IPS-18a (cell line): ENCODE results near the gene CDH1.
"Not testable (repeated sequence)": the region's sequence is repeated elsewhere in the genome, so short reads cannot be mapped to it uniquely, and the experiment has no call there.

Source experiments
- H3K27ac ChIP-seq: one replicate; pipeline ENCODE4 v1.5.1; 2013; ENCODE audit warnings: low read length
- H3K27me3 ChIP-seq: one replicate; pipeline ENCODE4 v1.6.1; 2013; ENCODE audit warnings: mild to moderate bottlenecking, low read length; ENCODE audit not compliant: control insufficient read depth, insufficient read depth
- H3K36me3 ChIP-seq: one replicate; pipeline ENCODE4 v1.6.1; 2013; ENCODE audit warnings: low read depth, low read length; ENCODE audit not compliant: control insufficient read depth
- H3K4me1 ChIP-seq: one replicate; pipeline ENCODE4 v1.6.1; 2013; ENCODE audit warnings: low read depth, low read length; ENCODE audit not compliant: control insufficient read depth
- H3K4me3 ChIP-seq: one replicate; pipeline ENCODE4 v1.5.1; 2013; ENCODE audit warnings: low read length
- H3K9ac ChIP-seq: one replicate; pipeline ENCODE4 v1.6.1; 2013; ENCODE audit warnings: mild to moderate bottlenecking, low read length, moderate library complexity
- H3K9me3 ChIP-seq: one replicate; pipeline ENCODE4 v1.6.1; 2013; ENCODE audit warnings: low read depth, low read length; ENCODE audit not compliant: control insufficient read depth

CDH1 gene

GRCh38 chr16:68842964-68843481, 105.9 kb downstream of the CDH1 start:
- not testable (repeated sequence) for H3K27me3 ChIP-seq, H3K27ac ChIP-seq, H3K4me1 ChIP-seq, H3K36me3 ChIP-seq, H3K9me3 ChIP-seq
- Histone ChIP-seq H3K4me3 (peak overlapping the region; percentile 94), H3K9ac (peak overlapping the region; percentile 93)

- H3K36me3 ChIP-seq = no peaks in the 10 kb centered on the region
- H3K4me1 ChIP-seq = peaks cover 6% of the 10 kb centered on the region
- H3K9ac ChIP-seq = peak within 1 kb of the TSS; percentile 93
- no peaks in the 10 kb centered on the region for H3K27me3 ChIP-seq
- H3K4me3 ChIP-seq = peak within 1 kb of the TSS; percentile 94
- peak within 1 kb of the TSS; percentile 89 for H3K27ac ChIP-seq
- no peaks in the 10 kb centered on the region for H3K9me3 ChIP-seq
These were observed 106.6 kb downstream of the CDH1 start, which contains the start of gene TANGO6 for GRCh38 chr16:68843482-68844210. TANGO6 (plus strand) TSS chr16:68843531; CDS start chr16:68843618, 87 bp downstream.

- Histone ChIP-seq H3K36me3 (no peaks in the 10 kb centered on the region), H3K9ac (peak overlapping the region; percentile 93), H3K9me3 (no peaks in the 10 kb centered on the region), H3K4me3 (peak overlapping the region; percentile 94), H3K27ac (peak overlapping the region; percentile 89), H3K4me1 (peaks cover 6% of the 10 kb centered on the region), H3K27me3 (no peaks in the 10 kb centered on the region)
These were observed 107.1 kb downstream of the CDH1 start for GRCh38 chr16:68844211-68844564.

GRCh38 chr16:68848786-68849185, 111.7 kb downstream of the CDH1 start:
- Histone ChIP-seq H3K9ac (no peak overlapping the region), H3K27ac (no peak overlapping the region), H3K9me3 (no peaks in the 10 kb centered on the region), H3K4me3 (no peak overlapping the region), H3K27me3 (no peaks in the 10 kb centered on the region), H3K4me1 (peaks cover 6% of the 10 kb centered on the region), H3K36me3 (no peaks in the 10 kb centered on the region)

GRCh38 chr16:68850481-68850880, 113.4 kb downstream of the CDH1 start:
- no peaks in the 10 kb centered on the region for H3K9me3 ChIP-seq
- H3K27me3 ChIP-seq = no peaks in the 10 kb centered on the region
- no peaks in the 10 kb centered on the region for H3K4me1 ChIP-seq
- no peak overlapping the region for H3K27ac ChIP-seq
- H3K36me3 ChIP-seq = no peaks in the 10 kb centered on the region
- H3K9ac ChIP-seq = no peak overlapping the region
- H3K4me3 ChIP-seq = no peak overlapping the region

GRCh38 chr16:68851601-68852000, 114.5 kb downstream of the CDH1 start:
- Histone ChIP-seq H3K9me3 (no peaks in the 10 kb centered on the region), H3K4me3 (no peak overlapping the region), H3K4me1 (no peaks in the 10 kb centered on the region), H3K27me3 (no peaks in the 10 kb centered on the region), H3K27ac (no peak overlapping the region), H3K9ac (no peak overlapping the region), H3K36me3 (no peaks in the 10 kb centered on the region)

GRCh38 chr16:68857479-68857878, 120.4 kb downstream of the CDH1 start:
- H3K4me1 ChIP-seq = no peaks in the 10 kb centered on the region
- no peaks in the 10 kb centered on the region for H3K36me3 ChIP-seq
- no peak overlapping the region for H3K4me3 ChIP-seq
- H3K9me3 ChIP-seq = no peaks in the 10 kb centered on the region
- H3K27me3 ChIP-seq = no peaks in the 10 kb centered on the region
- no peak overlapping the region for H3K9ac ChIP-seq
- no peak overlapping the region for H3K27ac ChIP-seq

GRCh38 chr16:68859828-68860227, 122.7 kb downstream of the CDH1 start:
- H3K9ac ChIP-seq = no peak overlapping the region
- H3K4me3 ChIP-seq = no peak overlapping the region
- no peaks in the 10 kb centered on the region for H3K9me3 ChIP-seq
- no peaks in the 10 kb centered on the region for H3K27me3 ChIP-seq
- no peak overlapping the region for H3K27ac ChIP-seq
- H3K4me1 ChIP-seq = no peaks in the 10 kb centered on the region
- H3K36me3 ChIP-seq = no peaks in the 10 kb centered on the region

- no peaks in the 10 kb centered on the region for H3K36me3 ChIP-seq
- no peaks in the 10 kb centered on the region for H3K27me3 ChIP-seq
- H3K27ac ChIP-seq = no peak overlapping the region
- no peaks in the 10 kb centered on the region for H3K9me3 ChIP-seq
- no peak overlapping the region for H3K9ac ChIP-seq
- no peaks in the 10 kb centered on the region for H3K4me1 ChIP-seq
- H3K4me3 ChIP-seq = no peak overlapping the region
These were observed 124.1 kb downstream of the CDH1 start for GRCh38 chr16:68860978-68861892.

- no peaks in the 10 kb centered on the region for H3K9me3 ChIP-seq
- H3K27me3 ChIP-seq = no peaks in the 10 kb centered on the region
- no peak overlapping the region for H3K4me3 ChIP-seq
- peaks cover 11% of the 10 kb centered on the region for H3K4me1 ChIP-seq
- no peaks in the 10 kb centered on the region for H3K36me3 ChIP-seq
- no peak overlapping the region for H3K9ac ChIP-seq
- H3K27ac ChIP-seq = no peak overlapping the region
These were observed 129.8 kb downstream of the CDH1 start for GRCh38 chr16:68866933-68867332.

GRCh38 chr16:68869492-68870088, 132.5 kb downstream of the CDH1 start:
- Histone ChIP-seq H3K27ac (no peak overlapping the region), H3K36me3 (no peaks in the 10 kb centered on the region)

More at GRCh38 chr16:68869492-68870088, 132.5 kb downstream of the CDH1 start:
- Histone ChIP-seq H3K9me3 (no peaks in the 10 kb centered on the region), H3K4me3 (no peak overlapping the region), H3K9ac (no peak overlapping the region), H3K27me3 (no peaks in the 10 kb centered on the region), H3K4me1 (peaks cover 11% of the 10 kb centered on the region)
